K562 treated with DMSO at 1 percent for 12 hours (cell line): ENCODE data around the gene HOXD3. TPM values are rescaled to one million over a fixed set of nuclear protein-coding genes. Genes with fewer than 3 reads are reported as not detected.

Experiments
- total RNA-seq: library from RNA; unstranded; fragments of 300-600 nt; gene quantifications from 2 replicates; pipeline ENCODE4 v1.2.3, GENCODE V29; 2022; ENCODE audit not compliant: insufficient read depth

Gene HOXD3
- not detected in 2 replicates for total RNA-seq

GRCh38 chr2:176156807-176157498, at the start of gene HOXD3:
Gene HOXD3, plus strand, starts transcription at chr2:176157307. Its CDS starts 11,808 bp downstream, at chr2:176169115.

DNA sequence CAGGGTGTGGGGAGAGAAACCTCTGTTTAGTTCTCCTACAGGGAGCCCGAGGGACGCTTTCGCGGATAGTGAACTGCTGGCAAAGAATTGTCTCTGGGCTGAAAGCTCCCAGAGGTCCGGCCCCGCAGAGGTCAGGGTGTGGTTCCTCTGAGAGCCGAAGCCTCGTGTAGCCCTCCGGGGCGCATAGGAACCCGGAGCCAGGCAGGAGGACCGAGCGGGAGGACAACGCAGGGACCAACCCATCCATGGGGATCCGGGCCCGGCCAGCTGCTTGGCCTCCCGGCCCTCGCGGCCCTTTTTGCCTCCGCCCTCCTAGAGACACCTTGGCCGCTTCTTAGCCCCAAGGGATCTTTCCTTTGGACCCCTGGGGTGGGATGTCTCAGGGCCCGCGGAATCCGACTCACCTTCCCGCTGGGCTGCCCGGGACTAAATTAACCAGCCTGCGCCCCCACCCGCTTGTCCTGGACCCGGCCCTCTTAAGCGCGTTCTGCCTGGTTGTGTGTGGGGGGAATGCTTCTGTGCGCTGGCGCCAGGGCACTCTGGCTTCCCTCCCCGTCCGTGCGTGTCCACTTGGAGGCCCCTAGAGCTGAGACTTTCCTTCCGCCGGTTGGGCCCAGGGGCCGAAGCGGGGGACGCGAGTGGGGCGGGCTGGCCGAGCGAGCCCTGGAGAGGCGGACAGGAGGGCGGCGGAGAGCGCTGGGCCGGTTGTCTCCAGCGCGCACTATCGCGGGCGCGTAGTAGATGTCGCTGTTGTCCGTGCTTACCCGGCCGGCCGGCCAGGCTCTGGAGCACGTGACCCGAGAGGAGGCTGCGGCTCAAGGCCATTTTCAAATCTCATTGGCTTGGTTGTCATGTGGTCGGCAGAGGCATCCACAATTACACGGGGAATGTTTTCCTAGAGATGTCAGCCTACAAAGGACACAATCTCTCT, 41.0 kb upstream of the HOXD3 start, which contains the start of gene HOXD10:
TSS of gene HOXD10 (plus strand) at position 896 of the 931 bp plus-strand sequence. CDS start 56 bp downstream, outside the sequence.

GRCh38 chr2:176122683-176123410, 34.3 kb upstream of the HOXD3 start, which contains the start of gene HOXD9:
Gene HOXD9, plus strand, starts transcription at chr2:176122719. Its CDS starts 50 bp downstream, at chr2:176122769.

GRCh38 chr2:176128982-176129796, 27.9 kb upstream of the HOXD3 start, which contains the start of gene HOXD8:
Gene HOXD8, plus strand, starts transcription at chr2:176129705. Its CDS starts 662 bp downstream, at chr2:176130367.

DNA sequence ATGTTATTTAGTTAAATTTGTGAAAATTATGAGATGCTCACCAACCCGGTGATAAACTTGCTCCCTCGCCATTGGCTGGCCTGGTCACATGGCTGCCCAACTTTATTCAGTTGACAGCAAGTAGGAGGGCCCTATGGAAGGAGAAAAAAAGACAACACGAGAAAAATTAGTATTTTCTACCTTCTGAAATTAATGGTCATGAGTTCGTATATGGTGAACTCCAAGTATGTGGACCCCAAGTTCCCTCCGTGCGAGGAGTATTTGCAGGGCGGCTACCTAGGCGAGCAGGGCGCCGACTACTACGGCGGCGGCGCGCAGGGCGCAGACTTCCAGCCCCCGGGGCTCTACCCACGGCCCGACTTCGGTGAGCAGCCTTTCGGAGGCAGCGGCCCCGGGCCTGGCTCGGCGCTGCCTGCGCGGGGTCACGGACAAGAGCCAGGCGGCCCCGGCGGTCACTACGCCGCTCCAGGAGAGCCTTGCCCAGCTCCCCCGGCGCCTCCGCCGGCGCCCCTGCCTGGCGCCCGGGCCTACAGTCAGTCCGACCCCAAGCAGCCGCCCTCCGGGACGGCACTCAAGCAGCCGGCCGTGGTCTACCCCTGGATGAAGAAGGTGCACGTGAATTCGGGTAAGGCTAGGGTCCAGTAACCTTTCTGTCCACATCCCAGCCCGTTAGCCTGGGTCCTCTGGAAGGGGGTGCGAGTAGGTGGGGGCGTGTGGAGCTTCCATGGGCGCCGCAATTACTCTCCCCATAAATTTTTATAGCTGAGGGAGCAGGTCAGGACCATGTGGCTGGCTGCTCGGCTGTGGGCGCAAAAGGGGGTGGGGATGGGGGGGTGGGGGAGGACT, 5.4 kb upstream of the HOXD3 start, which contains the start of gene HOXD4:
TSS of gene HOXD4 (plus strand) at position 109 of the 846 bp plus-strand sequence. CDS start at position 193, 84 bp downstream.

GRCh38 chr2:176187899-176188773, 31.0 kb downstream of the HOXD3 start, which contains the start of gene HOXD1:
Gene HOXD1, plus strand, starts transcription at chr2:176188668. Its CDS starts 134 bp downstream, at chr2:176188802.

Other genes with a start within 250 kb of the HOXD3 start
- 23.3 and 34.3 TPM in 2 replicates for gene LNPK, start 155.0 kb upstream of the HOXD3 start, total RNA-seq
- gene EVX2, start 73.3 kb upstream of the HOXD3 start, total RNA-seq, result not detected in 2 replicates
- gene HOXD13, start 64.6 kb upstream of the HOXD3 start, total RNA-seq, result not detected in 2 replicates
- not detected in 2 replicates for gene HOXD12, start 57.5 kb upstream of the HOXD3 start, total RNA-seq
- not detected in 2 replicates for gene HOXD11, start 50.0 kb upstream of the HOXD3 start, total RNA-seq
- not detected in 2 replicates for gene HOXD10, start 40.5 kb upstream of the HOXD3 start, total RNA-seq
- not detected in 2 replicates for gene HOXD9, start 34.6 kb upstream of the HOXD3 start, total RNA-seq
- gene HOXD8, start 27.6 kb upstream of the HOXD3 start, total RNA-seq, result 0.99 TPM in 1 of 2 replicates, not detected in the other
- not detected in 2 replicates for gene HOXD4, start 5.8 kb upstream of the HOXD3 start, total RNA-seq
- gene HOXD1, start 31.4 kb downstream of the HOXD3 start, total RNA-seq, result not detected in 2 replicates
- 53.2 and 61.2 TPM in 2 replicates for gene MTX2, start 112.1 kb downstream of the HOXD3 start, total RNA-seq